ENCODE results near the gene HCFC1R1.
A peak's percentile ranks its signal among the peaks of the same experiment; 100 is the strongest.

Gene HCFC1R1

GRCh38 chr16:3020604-3021448 is 2.9 kb downstream of the HCFC1R1 start (continued):
- no peak for TF ChIP-seq ZNF26 (tag by site-specific recombination; IDR thresholded peaks at IDR 0.05)
- TF ChIP-seq ZNF239 (tag by site-specific recombination; IDR thresholded peaks at IDR 0.05): peak; percentile 35; the same call in 1 of the 2 replicates
- no peak for TF ChIP-seq ZNF768 (tag by site-specific recombination; IDR thresholded peaks at IDR 0.05)
- peak; percentile 97 for TF ChIP-seq ZBTB10 (tag by site-specific recombination; IDR thresholded peaks at IDR 0.05)
- TF ChIP-seq KLF1 (tag by site-specific recombination; IDR thresholded peaks at IDR 0.05): peak; percentile 88
- TF ChIP-seq ZNF292 (tag by site-specific recombination; IDR thresholded peaks at IDR 0.05; ENCODE audit: borderline replicate concordance, low read depth): no peak
- TF ChIP-seq OSR2 (tag by site-specific recombination; IDR thresholded peaks at IDR 0.05): peak; percentile 52
- peak; percentile 84 for TF ChIP-seq ZBTB21 (tag by site-specific recombination; IDR thresholded peaks at IDR 0.05)
- no peak; the same call in none of the 2 replicates for TF ChIP-seq ZNF449 (tag by site-specific recombination; IDR thresholded peaks at IDR 0.05)
- TF ChIP-seq ZNF423 (tag by site-specific recombination; IDR thresholded peaks at IDR 0.05): no peak
- 0 out of 2 replicates have a peak, but pooled peaks have one; percentile 14 for TF ChIP-seq ZNF513 (tag by site-specific recombination; IDR thresholded peaks at IDR 0.05)
- no peak for TF ChIP-seq ZNF596 (tag by site-specific recombination; IDR thresholded peaks at IDR 0.05)
- TF ChIP-seq ZNF132 (tag by site-specific recombination; IDR thresholded peaks at IDR 0.05; ENCODE audit: borderline replicate concordance): no peak
- peak; percentile 56; the same call in 1 of the 2 replicates for TF ChIP-seq ZNF777 (tag by site-specific recombination; IDR thresholded peaks at IDR 0.05; ENCODE audit: borderline replicate concordance)
- peak; percentile 89 for TF ChIP-seq INSM2 (tag by site-specific recombination; IDR thresholded peaks at IDR 0.05)
- TF ChIP-seq ZNF174 (tag by site-specific recombination; IDR thresholded peaks at IDR 0.05): no peak
- no peak; the same call in 1 of the 2 replicates for TF ChIP-seq ZBTB20 (tag by site-specific recombination; IDR thresholded peaks at IDR 0.05)
- TF ChIP-seq CTCF (tag by site-specific recombination; IDR thresholded peaks at IDR 0.05): no peak
- no peak for TF ChIP-seq ZNF529 (tag by site-specific recombination; IDR thresholded peaks at IDR 0.05; ENCODE audit: insufficient replicate concordance)
- TF ChIP-seq ZXDB (tag by site-specific recombination; IDR thresholded peaks at IDR 0.05): peak; percentile 90
- no peak for TF ChIP-seq ZNF280C (tag by site-specific recombination; IDR thresholded peaks at IDR 0.05)

Data from HEK293 (cell line).